GM12891 (cell line): ENCODE data around the gene DIRAS1.
"Not testable (repeated sequence)": the region's sequence is repeated elsewhere in the genome, so short reads cannot be mapped to it uniquely, and the experiment has no call there.

ENCODE experiments used
- DNase-seq: peaks from one replicate; pipeline ENCODE4 v3.0.0; 2011; ENCODE audit warnings: low spot score; ENCODE audit not compliant: insufficient read length
- FAIRE-seq: peaks from 2 replicates; lab custom pipeline; 2011; peaks lifted over from hg19 to GRCh38; lab: Jason Lieb, UNC
- PAX5 ChIP-seq: IDR thresholded peaks from 2 replicates; pipeline ENCODE4 v1.6.1; 2011; ENCODE audit warnings: low read length, moderate library complexity, mild to moderate bottlenecking; ENCODE audit not compliant: insufficient read depth, severe bottlenecking
- POLR2A ChIP-seq: IDR thresholded peaks from 2 replicates; pipeline ENCODE4 v1.6.1; 2011; ENCODE audit warnings: low read depth, low read length, control low read depth
- POLR2AphosphoS5 ChIP-seq: IDR thresholded peaks from 2 replicates; pipeline ENCODE4 v1.6.1; 2011; ENCODE audit warnings: low read depth, low read length, control low read depth
- POU2F2 ChIP-seq: IDR thresholded peaks from 2 replicates; pipeline ENCODE4 v1.6.1; 2011; ENCODE audit warnings: low read depth, mild to moderate bottlenecking, control low read depth, low read length, moderate library complexity
- SPI1 ChIP-seq: IDR thresholded peaks from 2 replicates; pipeline ENCODE4 v1.6.1; 2011; ENCODE audit warnings: low read depth, low read length, control low read depth
- TAF1 ChIP-seq: IDR thresholded peaks from 2 replicates; pipeline ENCODE4 v1.6.1; 2011; ENCODE audit warnings: low read depth, low read length, control low read depth

Gene DIRAS1

DNA sequence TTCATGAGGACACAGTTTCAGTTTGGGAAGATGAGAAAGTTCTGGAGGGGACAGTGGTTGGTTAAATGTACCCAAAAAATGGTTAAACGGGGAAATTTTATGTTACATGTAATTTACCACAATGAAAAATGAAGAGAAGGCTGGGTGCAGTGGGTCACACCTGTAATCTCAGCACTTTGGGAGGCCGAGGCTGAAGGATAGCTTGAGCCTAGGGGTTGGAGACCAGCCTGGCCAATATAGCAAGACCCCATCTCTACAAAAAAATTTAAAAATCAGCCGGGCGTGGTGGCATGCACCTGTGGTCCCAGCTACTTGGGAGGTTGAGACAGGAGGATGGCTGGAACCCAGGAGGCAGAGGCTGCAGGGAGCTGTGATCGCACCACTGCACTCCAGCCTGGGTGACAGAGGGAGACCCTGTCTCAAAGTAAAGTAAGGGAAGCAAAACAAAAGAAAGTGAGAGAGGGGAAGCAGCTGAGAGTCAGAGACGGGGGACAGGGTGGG is 35.9 kb downstream of the DIRAS1 start:
- TF ChIP-seq POLR2A (no peak), POU2F2 (no peak), TAF1 (no peak), SPI1 (no peak), PAX5 (no peak), POLR2AphosphoS5 (no peak)
- FAIRE-seq (no peak), DNase-seq (no peak)

DNA sequence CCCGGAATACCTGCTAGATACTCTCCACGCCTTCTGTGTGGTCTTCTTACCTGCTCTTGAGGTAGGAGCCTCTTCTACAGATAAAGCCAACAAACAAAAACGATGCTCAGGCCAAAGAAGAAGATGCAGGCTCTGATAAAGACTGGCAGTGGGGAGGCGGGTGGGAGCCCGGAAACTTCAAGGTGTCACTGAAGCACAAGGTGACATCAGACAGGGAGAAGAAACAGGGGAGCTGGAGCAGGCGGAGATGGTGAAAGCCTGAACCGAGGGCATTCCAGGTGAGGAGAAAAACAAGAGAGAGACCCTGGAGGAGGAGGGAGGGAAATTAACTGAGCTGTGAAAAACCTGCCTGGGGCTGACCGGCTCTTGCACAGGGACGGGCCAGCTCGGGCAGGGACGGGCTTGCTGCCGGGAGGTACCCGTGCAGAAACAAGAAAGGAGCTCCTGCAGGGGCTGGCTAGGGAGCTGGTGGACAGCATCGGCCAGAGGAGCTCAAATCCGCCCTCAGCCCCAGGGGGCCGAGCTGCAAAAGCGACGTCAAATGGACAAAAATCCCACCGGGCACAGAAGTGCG is 37.7 kb downstream of the DIRAS1 start:
- TF ChIP-seq POU2F2, result no peak
- no peak for TF ChIP-seq SPI1
- no peak for TF ChIP-seq TAF1
- TF ChIP-seq PAX5, result no peak
- TF ChIP-seq POLR2AphosphoS5, result no peak
- TF ChIP-seq POLR2A, result no peak
- FAIRE-seq, result no peak
- DNase-seq, result no peak

DNA sequence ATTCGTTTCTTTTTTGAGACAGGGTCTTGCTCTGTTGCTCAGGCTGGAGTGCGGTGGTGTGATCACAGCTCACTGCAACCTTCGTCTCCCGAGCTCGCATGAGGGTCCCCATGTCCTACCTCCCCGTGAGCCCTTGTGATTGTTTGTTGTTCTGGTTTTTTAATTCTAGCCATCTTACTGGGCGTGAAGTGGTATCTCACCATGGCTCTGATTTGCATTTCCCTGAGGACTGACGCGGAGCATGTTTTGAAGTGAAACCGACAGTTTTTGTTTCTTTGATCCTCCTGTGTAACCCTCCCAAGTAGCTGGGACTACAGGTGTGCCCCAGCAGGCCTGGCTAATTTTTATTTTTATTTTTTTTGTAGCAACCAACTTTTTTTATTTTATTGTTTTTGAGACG is 40.4 kb downstream of the DIRAS1 start:
- DNase-seq, result no peak
- FAIRE-seq, result peak; percentile 65
- TF ChIP-seq POLR2AphosphoS5, result no peak
- peak; percentile 72; the same call in 1 of the 2 replicates for TF ChIP-seq POU2F2

DNA sequence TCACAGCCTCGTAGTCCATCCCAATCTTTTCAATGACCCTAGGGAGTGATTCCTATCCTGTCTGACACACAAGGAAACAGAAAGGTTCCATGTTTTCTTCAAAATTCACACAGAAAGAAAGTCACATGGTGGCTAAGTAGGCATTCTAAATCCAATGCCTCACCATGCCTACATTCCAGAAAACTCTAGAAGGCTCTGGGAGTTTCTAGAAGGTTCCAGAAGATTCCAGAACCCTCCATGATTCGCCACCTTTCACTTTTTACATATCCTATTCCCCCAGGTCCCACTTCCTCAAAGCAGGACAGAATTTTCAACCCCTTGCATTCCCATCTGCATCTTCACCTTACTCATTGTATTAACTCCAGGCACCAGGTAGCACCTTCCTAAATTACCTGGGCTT is 41.7 kb downstream of the DIRAS1 start:
- no peak for TF ChIP-seq SPI1
- TF ChIP-seq POLR2A, result no peak
- no peak for TF ChIP-seq POLR2AphosphoS5
- TF ChIP-seq TAF1, result no peak
- DNase-seq (no peak), FAIRE-seq (peak; percentile 13)

DNA sequence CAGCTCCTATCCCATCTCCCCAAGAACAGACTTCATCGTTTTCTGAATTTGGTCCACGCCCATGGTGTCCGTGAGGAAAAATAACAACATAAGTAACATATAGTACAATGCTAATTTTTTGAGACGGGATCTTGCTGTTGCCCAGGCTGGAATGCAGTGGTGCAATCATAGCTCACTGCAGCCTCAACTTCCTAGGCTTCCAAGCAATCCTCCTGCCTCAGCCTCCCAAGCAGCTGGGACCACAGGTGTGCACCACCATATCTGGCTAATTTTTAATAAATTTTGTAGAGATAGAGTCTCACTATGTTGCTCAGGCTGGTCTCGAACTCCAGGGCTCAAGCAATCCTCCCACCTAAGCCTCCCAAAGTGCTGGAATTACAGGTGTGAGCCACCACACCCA is 42.2 kb downstream of the DIRAS1 start:
- not testable (repeated sequence) for DNase-seq, FAIRE-seq

DNA sequence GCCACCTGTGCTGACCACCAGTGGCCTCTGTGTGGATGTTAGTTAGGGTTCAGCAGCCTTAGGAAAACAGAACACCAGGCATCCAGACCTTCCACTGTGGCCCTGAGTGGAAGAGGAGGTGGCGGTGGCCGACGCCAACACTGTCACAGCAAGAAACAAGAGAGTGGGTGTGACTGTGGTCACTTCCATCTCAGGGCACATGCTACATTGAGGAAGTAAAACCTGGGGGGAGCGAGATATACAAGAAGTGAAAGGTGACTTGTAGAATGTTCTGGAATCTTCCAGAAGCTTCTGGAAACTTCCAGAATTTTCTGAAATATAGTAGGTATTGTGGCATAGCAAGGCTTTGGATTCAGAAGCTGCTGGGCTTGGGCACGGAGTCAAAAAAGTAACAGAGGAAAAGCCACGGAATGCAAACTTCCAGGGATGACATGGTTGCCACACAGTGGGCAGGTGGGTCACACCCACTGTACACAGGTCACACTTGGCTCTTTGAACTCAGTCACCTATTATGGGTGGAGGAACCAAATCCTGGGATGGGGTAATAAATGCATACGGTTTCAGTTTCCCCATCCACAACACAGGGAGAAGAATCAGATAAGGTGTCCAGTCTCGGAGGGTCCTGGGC is 43.0 kb downstream of the DIRAS1 start:
- FAIRE-seq (peak; percentile 66), DNase-seq (peak; percentile 57)
- no peak for TF ChIP-seq TAF1
- TF ChIP-seq PAX5, result no peak
- 0 out of 2 replicates have a peak, but pooled peaks have one; percentile 23 for TF ChIP-seq POU2F2
- peak; percentile 57 for TF ChIP-seq SPI1
- no peak for TF ChIP-seq POLR2AphosphoS5
- TF ChIP-seq POLR2A, result no peak

DNA sequence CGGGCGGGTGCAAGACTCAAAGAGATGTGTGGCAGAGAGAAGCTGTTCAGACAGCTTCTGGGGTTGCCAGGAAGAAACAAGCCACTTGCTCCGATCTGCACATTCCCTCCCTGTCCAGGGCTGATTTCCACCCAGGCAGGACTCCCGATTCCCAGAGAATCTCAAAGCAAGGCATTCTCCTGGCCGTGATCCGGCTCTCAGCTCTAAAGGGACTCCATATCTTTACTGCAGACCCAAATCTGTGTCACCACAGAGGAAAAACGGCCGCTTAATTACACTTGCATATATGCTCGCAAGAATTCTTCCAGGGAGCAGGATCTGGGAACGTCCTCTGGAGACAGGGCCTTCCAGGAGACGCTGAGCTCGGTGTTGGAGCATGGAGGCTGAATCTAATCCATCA is 44.3 kb downstream of the DIRAS1 start:
- TF ChIP-seq POLR2AphosphoS5 (no peak), POLR2A (no peak), SPI1 (no peak), POU2F2 (no peak), PAX5 (no peak)
- DNase-seq (no peak), FAIRE-seq (no peak)

DNA sequence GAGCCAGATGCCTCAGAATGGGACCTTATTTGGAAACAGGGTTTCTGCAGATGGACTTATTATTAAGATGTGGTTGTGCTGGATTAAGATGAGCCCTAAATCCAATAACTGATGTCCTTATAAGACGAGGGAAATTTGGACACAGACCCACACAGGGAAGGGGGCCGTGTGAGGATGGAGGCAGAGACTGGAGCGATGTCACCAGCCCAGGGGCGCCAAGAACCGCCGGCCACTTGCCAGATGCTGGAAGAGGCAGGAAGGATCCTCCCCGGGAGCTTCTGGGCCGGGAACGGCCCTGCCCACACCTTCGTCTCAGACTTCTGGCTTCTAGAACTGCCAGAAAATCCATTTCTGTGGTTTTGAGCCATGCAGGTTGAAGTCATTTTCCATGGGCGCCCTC is 45.3 kb downstream of the DIRAS1 start:
- DNase-seq (no peak), FAIRE-seq (no peak)
- no peak for TF ChIP-seq POU2F2
- TF ChIP-seq POLR2AphosphoS5, result no peak
- no peak for TF ChIP-seq PAX5
- no peak for TF ChIP-seq POLR2A
- TF ChIP-seq TAF1, result no peak
- no peak for TF ChIP-seq SPI1

DNA sequence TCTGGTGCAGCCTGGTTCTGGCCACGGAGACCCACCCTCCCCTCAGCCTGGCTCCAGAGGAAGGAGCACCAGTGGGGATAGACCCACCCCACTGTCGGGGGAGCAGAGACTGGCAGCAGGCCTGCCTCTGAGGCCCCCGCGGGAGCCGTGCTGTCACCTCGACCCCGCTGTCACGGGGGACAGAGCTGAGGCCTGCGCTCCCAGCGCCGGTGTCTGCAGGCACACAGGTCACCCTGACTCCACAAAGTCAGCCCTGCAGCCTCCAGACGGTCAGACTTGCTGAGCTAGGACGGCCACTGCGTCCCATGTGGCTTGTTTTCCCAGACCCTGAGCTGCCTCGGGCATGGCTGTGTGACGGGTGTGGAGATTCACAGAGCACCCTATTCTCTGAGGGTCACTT is 51.0 kb downstream of the DIRAS1 start:
- no peak for FAIRE-seq
- no peak for TF ChIP-seq TAF1
- TF ChIP-seq PAX5, result no peak
- no peak for TF ChIP-seq SPI1
- TF ChIP-seq POLR2A, result no peak
- TF ChIP-seq POLR2AphosphoS5, result no peak
- TF ChIP-seq POU2F2, result no peak
- DNase-seq, result no peak

DNA sequence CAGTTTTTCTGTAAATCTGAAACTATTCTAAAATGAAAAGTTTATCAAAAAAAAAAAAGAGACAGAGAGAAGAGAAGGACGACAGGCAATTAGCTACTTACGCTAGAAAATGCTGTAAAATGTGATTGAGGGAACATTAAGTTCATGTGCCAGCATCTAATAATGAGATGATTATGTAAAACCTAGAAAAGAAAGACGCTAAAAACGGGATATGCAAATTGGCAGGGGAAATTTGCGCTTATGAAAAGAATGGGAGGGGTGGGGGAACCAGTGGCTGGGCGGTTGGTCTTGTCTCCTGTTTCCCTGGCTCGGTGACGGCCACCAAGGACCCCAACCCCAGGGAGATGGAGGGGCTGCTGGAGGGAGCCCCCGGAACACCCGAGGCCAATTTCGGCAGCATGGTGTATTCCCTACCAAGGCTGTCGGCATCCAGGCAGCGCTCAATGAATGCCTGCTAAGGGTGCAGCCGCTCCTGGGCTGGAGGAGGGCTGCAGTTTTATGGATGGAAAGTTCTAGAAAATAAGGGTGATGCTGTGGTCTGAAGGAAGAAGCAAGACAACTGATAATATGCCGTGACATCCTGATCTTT is 52.9 kb downstream of the DIRAS1 start:
- TF ChIP-seq POU2F2, result peak; percentile 97
- TF ChIP-seq POLR2A, result no peak
- FAIRE-seq (no peak), DNase-seq (peak; percentile 39)

DNA sequence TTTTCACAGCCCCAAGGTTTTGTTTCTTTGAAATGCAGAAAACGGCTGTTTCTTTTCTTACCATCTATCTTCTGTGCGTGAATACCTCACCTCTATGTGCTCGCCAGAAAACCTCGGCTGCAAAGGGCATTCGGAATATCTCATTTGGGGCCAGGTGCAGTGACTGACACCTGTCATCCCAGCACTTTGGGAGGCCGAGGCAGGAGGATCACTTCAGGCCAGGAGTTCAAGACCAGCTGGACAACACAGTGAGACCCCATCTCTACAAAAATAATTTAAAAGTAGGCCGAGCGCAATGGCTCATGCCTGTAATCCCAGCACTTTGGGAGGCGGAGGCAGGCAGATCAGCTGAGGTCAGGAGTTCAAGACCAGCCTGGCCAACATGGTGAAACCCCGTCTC is 53.8 kb downstream of the DIRAS1 start:
- not testable (repeated sequence) for FAIRE-seq, DNase-seq
